DOHH2 (cell line): Measurements from ENCODE around the gene HNRNPUL1.

ENCODE experiments used
- CTCF ChIP-seq: fragments of 200-600 bp; sonication (generic); IDR thresholded peaks from one replicate; pipeline ENCODE4 v1.5.1; 2014; ENCODE audit warnings: antibody characterized with exemption, mild to moderate bottlenecking, low read depth, low read length; ENCODE audit not compliant: poor library complexity, severe bottlenecking
- EZH2phosphoT487 ChIP-seq: fragments of 200-600 bp; sonication (generic); IDR thresholded peaks from 2 replicates; pipeline ENCODE4 v1.6.1; 2017; ENCODE audit warnings: borderline replicate concordance, mild to moderate bottlenecking, antibody characterized with exemption, low read length, moderate library complexity, mixed read lengths

DNA sequence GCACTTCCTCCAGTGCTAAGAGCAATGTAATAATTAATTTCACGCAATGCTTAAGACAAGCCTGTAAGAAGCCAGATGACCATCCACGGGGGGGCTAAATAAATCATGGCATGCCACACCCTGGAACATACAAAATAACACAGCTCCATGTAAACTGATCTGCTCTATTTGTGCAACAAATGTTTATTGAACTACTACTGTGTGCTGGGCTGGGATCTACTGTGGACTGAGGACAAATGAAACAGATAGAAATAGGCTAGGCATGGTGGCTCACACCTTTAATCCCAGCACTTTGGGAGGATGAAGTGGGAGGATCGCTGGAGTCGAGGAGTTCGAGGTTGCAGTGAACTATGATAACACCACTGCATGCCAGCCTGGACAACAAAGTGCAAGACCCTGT is 68.3 kb downstream of the HNRNPUL1 start:
- TF ChIP-seq CTCF (no peak), EZH2phosphoT487 (no peak)
